NT2/D1 (cell line): ENCODE data around the gene CDC14A.

ENCODE experiments used
- SUZ12 ChIP-seq: IDR thresholded peaks from 2 replicates; pipeline ENCODE4 v1.6.1; 2011; ENCODE audit not compliant: insufficient read length, insufficient read depth; ENCODE audit errors: extremely low read depth
- ZNF274 ChIP-seq: IDR thresholded peaks from 2 replicates; pipeline ENCODE4 v1.6.1; 2011; ENCODE audit warnings: mild to moderate bottlenecking, low read depth, low read length

GRCh38 chr1:100392756-100393155 lies 40.5 kb downstream of the CDC14A start:
- TF ChIP-seq ZNF274, result no peak
- no peak for TF ChIP-seq SUZ12
